Measurements from ENCODE around the gene METTL24.

The METTL24 gene, protein sequence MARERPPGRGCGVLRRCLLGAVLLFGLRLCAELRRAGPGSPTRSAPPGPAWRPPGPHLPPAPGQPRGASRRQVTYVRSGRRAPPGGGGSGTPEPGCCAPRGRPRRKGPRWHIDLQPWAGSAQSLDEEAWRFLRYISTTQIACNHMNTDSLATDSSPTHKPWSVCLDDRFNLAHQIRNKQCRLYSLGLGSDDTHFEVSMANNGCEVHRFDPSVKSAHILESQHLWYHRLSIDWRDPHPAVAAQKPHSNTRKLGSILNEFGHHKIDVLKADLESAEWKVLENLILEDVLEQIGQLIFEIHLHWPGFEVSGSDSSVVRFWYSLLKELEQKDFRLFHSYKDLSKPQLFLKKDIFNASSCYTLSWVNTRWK

DNA sequence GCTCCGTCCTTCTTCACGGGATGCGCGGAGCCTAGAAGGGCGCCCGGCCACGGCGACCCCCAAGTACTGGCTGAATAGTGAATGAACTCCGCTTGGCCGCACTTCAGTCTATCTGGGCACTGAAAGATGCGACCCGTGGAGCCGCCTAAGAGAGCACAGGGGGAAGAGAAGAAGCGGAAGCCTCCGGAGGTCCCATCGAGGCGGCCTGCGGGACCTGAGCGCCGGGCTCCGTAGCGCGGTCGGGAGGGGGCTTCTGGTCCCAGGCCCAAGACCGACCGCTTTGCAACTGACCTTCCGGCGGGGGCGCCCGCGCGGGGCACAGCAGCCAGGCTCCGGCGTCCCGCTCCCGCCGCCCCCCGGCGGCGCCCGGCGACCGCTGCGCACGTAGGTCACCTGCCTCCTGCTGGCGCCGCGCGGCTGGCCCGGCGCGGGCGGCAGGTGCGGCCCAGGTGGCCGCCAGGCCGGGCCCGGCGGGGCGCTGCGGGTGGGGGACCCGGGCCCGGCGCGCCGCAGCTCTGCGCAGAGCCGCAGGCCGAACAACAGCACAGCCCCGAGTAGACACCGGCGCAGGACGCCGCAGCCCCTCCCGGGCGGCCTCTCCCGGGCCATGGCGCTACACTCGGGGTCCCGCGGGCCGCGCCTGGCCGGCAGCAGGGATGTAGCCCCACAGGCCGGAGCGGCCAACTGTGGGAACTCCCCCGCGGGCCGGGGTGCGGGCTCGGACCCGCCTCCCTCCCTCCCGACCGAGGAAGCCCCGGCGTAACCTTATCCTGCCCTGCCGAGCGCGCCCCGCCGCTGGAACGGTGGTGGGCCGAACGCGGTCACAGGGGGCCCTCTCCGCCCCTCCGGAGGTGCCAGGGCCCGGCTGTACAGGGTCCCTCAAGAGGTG is at the start of gene METTL24:
Gene METTL24 (minus strand): TSS at position 686 of the 889 bp plus-strand sequence. CDS start 77 bp downstream, at position 609.
- no peak for DNase-seq

DNA sequence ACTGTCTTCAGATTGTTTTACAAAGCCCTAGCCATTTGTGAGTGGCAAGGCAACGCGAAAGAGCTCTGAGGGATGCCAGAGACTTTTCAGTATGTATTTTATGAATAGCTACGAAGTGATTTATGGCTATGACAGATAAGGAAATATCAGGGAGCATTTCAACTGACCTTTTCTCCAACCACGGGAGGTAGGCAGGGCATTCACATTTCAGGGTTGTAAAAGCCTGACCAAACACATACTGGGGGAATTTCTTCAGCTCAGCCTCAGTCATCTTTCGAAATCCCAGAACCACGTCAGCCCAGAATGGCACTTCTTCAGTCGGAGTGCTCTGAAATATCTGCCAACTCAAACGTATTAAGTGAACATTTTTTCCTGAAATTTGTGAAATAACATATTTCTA is 46.5 kb upstream of the METTL24 start:
- no peak for DNase-seq

DNA sequence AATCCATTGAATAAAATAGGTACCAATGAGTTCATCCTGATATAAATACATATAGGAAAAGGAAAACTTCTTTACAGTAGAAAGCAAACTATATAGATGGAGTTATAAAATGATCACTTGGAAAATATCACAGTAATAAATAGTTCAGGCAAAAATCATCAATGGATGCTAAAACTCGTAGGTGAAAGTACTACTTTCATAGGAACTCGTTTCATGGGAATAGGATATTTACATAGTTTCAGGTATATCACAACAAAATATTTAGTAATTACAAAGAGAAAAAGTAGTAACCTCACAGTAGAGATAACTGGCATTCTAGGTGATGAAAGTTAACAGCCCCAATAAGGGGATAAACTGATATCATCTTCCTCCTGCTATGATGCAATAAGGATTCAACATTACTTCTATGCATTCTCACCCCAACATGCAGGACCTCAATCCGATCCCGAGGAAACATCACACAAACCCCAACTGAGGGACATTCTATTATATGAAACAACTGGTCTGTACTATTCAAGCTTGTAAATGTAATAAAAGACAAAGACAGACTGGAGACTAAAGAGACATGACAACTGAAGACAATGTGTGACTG is 43.5 kb upstream of the METTL24 start:
- DNase-seq = no peak

DNA sequence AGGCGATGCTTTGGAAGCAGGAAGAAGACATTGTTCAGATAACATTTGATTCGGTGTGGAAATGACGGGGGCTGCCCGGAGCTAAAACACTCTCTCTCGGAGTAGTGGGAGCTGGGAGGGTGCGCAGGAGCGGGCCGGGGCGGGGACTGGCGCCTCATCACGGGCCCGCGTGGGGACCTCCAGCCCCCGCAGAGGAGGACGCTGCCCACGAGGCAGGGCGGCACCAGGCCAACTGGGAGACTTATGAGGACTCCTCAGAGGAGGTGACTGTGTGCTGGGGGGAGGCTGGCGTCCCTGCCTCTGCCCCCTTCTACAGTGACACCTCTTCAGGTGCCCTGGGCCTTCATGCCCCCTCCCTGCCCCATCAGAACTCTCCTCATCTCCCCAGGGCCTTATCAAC is 42.1 kb upstream of the METTL24 start:
- no peak for DNase-seq

DNA sequence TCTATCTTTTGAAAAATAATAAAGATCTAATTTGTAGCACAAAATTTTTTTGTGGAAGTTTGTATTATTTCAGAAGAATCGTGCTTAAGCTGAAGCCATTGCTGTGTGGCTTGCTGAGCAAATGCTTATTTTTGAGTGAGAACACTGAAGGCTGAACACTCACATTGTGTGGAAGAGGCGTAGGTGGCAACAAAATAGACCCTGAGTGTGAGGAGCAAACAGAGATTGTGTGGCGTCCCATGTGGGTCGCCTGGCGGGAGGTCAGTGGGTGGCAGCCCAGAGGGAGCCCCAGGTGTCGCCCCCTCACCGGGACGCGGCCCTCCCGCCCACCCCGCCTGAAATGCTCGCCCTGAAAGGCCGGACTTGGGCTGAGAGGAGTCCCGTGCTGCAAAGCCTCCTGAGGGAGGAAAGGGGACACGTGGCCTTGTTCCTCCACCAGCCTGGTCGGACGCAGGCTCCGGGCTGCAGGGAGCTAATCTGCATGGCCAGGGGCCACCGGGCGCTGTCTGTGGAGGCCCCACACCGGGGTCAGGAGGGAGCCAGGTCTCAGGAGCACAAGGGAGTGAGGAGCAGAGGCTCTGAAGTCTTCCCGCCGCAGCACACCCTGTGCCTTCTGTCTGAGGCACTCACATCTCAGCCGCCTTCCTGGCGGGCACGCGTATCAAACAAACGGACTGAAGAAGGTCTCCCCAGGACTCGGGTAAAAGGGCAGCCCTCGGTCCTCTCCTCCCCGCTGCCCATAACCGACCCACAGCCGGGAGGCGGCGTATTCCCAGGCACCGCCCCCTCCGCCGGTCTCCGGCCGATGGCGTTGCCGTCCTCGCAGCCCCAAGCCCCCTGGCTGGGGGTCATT is 41.3 kb upstream of the METTL24 start:
- DNase-seq = no peak

DNA sequence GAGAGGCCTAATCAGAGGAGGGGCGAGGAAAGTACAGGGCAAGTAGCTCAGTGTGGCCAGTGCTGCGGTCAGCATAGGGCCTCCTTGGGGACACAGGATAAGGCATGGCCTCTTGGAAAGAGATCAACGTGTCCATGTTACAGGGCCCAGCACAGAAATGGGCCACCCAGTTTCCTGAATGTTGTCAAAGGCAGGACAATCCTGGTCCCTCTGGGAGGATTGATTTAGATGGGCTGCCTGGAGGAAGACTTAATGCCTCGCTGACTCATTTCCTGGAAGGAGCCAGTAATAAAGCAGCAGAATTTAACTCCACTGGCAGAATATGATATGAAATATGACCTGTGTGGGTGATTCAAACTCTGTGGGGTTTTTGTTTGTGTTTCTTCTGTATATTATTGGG is 40.6 kb upstream of the METTL24 start:
- no peak for DNase-seq

DNA sequence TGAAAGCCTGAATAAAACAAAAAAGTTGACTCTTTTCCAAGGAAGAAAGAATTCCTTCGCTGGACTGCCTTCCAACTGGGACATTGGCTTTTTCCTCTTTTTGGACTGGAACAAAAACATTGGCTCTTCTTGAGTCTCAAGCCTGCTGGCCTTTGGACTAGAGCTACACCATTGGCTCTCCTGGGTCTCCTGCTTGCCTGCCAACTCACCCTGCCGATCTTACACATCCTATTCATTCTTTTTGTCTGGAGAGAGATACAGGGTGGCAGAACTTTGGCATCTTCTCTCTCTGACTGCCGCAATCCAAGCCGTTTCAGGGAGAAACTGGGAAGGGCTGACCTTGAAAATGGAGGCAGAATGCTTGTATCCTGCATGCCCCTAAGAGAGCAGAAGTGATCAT is 37.1 kb upstream of the METTL24 start:
- no peak for DNase-seq

DNA sequence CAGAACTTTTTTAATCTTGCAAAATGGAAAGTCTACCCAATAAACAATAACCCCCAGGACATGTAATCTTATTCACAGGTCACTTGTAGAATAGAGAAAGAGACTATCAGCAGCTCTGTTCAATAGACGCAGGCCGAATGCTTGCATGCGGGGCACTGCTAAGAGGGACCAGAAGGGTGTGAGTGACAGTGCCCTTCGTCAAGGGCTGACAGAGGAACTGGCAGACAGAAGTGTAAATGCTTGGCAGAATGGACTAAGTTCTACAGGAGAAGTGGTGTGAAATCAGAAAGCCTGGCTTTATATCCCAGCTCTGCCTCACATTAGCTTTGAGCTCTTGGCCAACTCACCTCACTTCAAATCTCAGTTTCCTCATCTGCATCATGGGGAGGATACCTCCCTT is 36.3 kb upstream of the METTL24 start:
- no peak for DNase-seq

DNA sequence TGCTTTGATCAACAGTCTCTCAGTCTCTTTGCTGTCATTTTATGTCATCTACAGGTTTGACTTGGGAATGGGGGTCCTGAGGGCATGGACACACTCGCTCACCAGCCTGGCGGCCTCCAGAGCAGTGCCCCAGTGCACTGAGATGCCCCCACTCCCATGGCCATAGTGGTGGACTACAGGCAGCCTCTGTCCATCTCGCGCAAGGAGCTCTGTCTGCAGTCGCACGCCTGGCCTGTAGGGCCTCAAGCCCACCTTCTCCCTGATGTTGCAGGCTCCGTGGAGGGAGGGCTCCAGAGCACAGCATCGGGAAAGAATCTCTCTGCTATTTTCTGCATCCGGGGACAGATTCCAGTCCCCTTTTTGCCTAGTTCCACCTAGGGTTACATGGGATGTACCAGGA is 34.6 kb upstream of the METTL24 start:
- DNase-seq = no peak

DNA sequence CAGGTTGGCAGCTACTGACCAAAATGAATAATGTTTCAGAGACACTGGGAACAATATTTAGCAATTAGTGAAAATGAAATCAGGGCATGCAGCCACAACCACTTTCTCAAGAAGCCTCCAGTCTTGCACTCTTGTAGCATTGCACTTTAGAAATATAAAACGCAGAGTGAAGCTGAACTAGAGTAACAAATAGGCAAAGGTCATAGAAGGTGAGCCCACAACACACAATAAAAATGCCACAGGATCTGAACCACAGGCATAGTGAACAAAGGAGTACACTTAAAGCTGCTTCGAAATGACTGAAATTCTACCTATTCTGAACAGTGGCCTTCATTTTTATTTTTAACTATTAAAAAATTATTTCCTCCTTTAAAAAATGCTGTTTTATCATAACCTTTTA is 32.3 kb upstream of the METTL24 start:
- DNase-seq = no peak

DNA sequence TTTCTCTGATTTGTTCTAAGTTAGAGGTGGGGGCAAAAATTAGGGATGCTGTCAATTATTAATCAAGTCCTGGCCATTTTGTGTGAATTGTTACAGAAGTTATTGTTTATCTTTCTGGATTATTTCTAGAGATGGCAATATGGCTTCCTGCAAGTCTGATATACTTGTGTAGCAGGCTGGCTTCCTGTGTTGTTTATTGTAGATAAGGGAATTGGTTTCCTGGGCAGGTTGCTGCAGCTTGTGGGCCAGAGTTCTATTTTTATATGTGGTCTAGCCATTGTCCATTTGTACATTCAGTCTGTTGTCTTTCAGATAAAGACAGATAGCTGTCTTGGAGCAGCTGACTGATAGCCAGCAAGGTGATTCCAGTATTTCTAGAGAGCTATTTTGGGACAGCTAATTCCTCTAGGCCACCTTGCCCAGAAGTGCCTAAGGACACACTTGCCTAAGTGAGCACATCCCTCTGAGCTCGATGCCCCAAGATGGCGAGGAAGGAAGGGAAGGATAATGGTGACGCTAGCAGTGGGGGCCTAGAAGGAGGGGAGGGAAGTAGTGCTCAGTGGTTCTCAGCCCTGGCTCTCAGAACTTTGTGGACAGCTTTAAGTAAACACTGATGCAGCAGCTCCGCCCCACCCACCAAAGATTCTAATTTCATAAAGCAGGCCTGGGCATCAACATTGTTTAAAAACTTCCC is 31.7 kb upstream of the METTL24 start:
- DNase-seq = no peak

DNA sequence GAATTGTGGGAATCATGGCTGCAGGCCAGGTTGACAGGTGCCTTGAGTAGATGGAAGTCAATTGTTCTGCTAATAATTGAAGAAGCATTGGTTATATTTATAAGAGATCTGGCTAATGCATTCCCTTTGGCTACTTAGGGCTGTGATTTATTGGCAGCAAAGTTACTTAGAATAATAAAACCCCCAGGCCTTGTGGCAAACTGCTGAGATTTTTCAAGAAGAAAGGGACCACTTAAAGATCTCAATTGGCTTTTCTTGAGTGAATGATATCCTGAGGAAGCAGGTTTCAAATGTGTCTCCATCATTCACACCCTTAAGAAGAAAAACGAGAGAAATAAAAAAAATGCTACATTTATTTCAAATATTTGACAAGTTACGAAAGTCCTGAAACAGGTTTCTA is 29.8 kb upstream of the METTL24 start:
- DNase-seq = no peak

DNA sequence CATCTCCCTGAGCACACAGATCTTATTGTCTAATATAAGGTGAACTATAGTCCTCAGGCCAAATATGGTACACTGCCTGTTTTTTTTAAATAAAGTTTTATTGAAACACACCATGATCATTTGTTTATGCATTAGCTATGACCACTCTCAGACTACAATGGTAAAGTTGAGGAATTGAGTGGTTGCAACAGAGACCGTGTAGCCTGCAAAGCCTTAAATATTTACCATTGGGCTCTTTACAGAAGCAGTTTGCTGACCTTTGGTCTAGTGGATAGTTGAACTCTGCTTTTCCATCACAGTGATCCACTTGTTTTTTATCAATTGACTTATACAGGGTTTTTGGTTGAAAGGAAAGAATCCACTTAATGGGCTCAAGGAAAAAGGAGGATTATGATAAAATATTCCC is 27.3 kb upstream of the METTL24 start:
- no peak for DNase-seq

DNA sequence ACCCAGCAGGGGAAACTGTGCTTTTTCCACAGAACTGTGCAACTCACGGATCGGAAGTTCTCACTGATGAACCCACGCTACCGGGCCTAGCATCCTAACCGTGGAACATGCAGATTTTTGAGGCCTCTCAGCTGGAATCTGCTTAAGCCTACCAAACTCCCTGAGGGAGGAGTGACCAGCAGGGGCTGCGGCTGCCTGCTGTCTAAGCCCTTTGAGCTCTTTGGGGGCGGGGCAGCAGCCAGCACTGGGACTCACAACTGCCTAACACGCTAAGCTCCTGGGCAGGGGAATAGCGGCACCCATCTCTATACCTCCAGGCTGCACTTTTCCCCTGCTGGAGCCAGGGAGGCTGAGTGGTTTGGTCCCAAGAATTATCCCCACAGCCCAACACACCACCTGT is 20.4 kb upstream of the METTL24 start:
- no peak for DNase-seq

DNA sequence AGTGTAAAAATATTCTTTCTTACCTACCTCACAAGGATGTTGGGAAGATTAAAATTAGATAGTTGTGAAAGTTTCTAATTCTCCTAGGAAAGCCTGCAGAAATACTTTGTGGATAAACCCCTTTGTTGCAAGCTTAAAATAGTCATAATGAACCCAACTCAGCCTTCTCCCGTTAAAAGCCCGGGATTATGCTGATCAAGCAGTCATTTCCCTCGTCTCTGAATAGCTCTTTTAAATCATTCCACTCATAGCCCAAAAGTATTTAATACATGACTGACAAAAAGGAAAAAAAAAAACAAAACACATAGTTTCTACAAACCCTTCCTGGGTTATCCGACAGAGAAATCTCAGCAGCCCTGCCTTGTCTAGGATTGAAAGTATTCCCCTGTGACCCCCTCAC is 10.9 kb upstream of the METTL24 start:
- no peak for DNase-seq

DNA sequence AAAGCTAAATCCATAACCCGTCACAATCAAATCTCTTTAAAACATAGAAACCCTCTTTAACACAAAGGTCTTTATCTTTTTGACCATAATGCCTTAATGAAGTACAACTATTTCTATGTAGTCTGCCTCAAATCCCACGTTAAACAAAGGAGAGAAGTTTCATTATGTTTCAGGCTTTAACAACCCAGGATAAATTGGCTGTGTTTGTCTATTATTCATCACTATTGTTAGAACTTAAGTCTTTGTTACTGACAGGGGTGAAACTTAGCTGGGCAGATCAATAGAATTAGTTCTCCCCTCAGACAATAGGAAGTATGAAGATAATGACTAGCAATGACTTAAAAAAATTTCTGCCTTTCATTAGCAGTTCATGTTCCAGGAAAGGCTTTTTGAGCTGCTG is 10.1 kb upstream of the METTL24 start:
- no peak for DNase-seq

DNA sequence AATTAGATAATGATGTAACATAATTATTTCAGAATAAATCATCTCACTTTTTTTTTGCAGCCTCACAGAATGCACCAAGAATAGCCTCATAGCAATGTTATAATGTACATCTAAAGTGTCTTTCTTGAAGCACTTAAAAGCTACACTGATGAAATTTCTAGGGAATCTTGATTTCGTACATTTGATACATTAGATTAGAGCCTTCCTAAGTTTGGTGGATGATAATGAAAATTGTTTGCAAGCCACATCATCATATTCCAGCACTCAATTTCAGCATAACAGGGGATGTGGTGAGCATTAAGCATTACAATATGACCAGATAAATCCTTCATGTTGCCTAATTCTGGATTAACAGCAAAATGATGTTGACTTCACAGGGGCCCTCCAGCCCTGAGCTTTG is 9.7 kb upstream of the METTL24 start:
- no peak for DNase-seq

DNA sequence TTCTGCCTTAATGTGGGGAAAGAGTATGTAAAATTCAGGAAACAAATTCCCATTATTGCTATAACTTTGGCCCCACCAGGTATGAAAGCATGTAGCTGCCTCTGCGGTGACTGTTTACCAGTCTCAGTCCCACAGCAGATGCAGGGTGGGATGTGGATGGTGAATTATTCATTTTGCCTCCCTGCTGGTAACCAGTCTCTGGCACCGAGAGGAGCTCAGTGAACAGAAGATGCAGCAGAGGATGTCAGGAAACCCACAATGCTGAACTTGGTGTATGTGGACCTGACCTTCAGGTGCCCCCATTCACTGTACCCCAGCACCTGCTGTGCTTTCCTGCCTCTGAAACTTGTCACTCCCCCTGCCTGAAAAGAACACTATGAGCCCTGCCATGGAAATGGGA is 8.8 kb upstream of the METTL24 start:
- no peak for DNase-seq

DNA sequence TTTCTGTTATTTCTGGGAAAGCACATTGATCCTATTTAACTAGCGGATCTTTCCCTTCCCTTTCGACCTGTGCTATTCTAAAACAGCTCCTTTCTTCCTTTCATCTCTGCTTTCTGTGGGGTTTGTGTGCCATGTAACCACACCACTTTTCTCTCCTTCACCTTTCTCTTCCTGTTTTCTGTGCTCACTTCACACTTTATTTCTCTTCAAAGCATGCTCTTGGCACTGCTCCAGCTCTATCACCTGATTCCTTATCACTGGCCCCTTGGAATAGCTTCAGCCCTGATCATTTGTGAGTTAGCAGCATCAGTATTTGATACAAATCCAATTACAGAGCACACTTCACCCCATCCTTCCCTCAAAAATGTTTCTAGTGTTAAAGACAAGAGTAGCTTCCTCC is 8.1 kb upstream of the METTL24 start:
- DNase-seq = no peak

DNA sequence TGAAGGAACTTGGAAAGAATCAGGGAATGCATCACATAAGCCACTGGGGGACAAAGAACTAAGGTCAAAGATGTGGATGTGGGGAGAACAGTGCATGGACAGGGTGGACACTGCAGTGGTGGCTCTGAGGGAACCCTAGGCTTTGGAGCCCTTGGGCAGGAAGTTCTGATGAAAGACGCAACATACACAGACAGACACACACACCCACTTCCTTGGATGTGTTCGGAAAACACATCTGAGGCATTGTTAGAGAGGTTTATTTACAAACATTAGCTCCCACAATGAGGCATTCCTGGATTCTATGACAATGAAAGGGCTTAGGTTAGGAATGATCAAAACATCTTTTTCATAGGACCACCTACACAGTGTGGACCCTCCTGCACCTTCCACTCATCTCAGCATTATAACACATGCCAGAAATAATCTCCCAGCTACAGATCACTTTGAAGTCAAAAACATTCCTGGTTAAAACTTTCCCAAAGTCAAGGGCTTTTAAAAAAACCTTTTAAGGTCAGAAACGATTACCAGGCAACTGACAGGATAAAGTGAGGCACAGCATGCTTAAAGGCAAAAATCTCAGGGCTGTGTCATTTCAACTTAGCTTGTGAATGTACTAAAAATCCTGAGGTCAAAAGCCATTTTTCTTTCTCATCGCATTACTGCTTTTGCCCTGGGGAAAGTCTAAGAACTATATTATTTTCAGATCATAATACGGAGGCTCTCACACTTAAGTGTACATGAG is 6.4 kb upstream of the METTL24 start:
- DNase-seq = no peak

DNA sequence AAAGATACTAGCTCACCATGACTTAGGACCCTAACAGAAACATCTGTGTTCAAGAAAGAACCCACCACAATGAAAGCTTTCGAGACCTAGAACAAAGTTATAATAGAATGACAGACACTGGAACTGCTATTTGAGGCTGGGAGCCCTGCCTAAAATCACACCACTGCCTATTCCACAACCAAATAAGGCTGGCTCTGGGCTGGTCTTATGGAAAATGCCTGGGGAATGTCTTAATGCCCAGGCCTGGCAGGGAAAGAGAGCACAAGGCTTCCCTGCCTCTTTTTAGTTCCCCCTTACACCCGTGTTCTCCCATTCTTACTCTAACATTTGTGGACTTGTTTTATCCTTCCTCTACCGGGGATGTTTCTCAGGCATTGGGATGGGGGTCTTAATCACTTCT is 5.6 kb upstream of the METTL24 start:
- no peak for DNase-seq

DNA sequence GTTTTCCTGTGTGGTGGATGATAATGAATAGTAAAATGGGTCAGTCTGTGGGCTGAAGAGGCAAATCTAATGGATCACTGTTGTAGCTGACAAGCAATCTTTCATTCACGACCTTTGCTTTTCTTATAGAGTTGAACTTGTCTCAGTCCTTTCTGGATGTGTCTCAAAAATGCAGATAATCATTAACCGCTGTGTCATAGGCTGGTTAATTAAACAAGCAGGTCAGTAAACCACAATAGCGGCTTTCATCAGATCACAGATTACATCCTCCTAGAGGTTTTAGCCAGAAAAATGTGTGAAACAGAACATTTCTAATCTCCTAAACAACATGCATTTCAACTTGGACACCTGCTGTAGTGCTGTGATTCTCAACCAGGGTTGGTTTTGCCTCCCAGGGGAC is 2.5 kb upstream of the METTL24 start:
- no peak for DNase-seq

All from NCI-H187 (cell line).